IgD-negative memory B cell (primary cell): ENCODE measurements around the gene SMIM1. TPM values are rescaled to one million over a fixed set of nuclear protein-coding genes. Genes with fewer than 3 reads are reported as not detected.

Experiments
- H3K27ac Mint-ChIP-seq, 3 donors: one replicate each; pipeline ENCODE4 v1.8.0; 2020 to 2022; ENCODE audit warnings: mild to moderate bottlenecking in 3 of 3, mixed read lengths in 3 of 3, moderate library complexity in 1 of 3
- H3K27me3 Mint-ChIP-seq: one replicate; pipeline ENCODE4 v1.8.0; 2021; ENCODE audit warnings: mixed read lengths
- H3K36me3 Mint-ChIP-seq: one replicate; pipeline ENCODE4 v1.8.0; 2020; ENCODE audit warnings: mild to moderate bottlenecking, mixed read lengths
- H3K4me1 Mint-ChIP-seq, 3 donors: one replicate each; pipeline ENCODE4 v1.8.0; 2020 to 2022; ENCODE audit warnings: mixed read lengths in 3 of 3, mild to moderate bottlenecking in 1 of 3
- H3K4me3 Mint-ChIP-seq, 4 donors: one replicate each; pipeline ENCODE4 v1.8.0; 2020 to 2022; ENCODE audit warnings: mild to moderate bottlenecking in 4 of 4, mixed read lengths in 4 of 4, moderate library complexity in 3 of 4
- H3K9me3 Mint-ChIP-seq, 3 donors: one replicate each; pipeline ENCODE4 v1.8.0; 2020 to 2021; ENCODE audit warnings: mixed read lengths in 3 of 3, mild to moderate bottlenecking in 1 of 3
- polyA plus RNA-seq: library from polyadenylated mRNA; unstranded; fragments of 300-500 nt; fragmentation: Illumina TruSeq; gene quantifications from one replicate; pipeline ENCODE4 v1.2.3, GENCODE V29; 2021

The SMIM1 gene
- polyA plus RNA-seq, 1 donor from 2014 or later = not detected

DNA sequence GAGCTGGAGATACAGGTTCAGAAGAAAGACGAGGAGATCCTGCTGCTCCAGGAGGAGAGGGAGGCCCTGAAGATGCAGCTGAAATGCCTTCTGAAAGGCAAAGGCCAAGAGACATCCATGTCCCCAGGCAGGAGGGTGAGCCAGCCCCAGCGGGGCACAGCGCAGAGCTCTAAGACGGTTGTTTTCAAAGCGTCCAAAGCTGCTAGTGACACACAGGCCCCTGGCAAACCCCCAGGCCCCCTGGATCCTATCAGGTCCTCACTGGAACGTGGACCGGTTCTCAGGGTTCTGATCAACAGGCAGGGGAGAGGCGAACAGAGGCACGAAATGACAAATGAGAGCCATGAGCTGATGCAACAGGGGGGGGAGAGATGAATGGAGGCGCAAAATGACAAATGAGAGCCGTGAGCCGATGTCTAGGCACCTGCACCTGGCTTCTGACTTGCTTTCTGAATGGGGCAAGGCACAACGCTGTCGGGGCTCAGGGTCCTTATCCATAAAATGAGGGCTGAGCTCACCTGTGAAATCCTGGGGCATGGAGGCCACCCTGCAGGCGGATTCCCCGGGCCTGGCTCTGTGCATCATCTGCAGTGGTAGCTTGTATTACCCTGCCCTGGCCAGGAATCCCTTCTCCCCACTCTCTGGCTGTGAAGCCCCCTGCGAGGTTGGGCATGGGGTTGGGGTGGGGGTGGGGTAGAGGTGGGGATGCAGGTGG is 11.1 kb upstream of the SMIM1 start:
- Mint-ChIP-seq H3K27ac (no peak overlapping the region), H3K4me1 (no peaks in the 10 kb centered on the region), H3K9me3 (peaks cover 0 to 7% (median 7%) of the 10 kb centered on the region in 3 donors), H3K36me3 (no peaks in the 10 kb centered on the region), H3K4me3 (no peak overlapping the region), H3K27me3 (peaks cover 22% of the 10 kb centered on the region)

DNA sequence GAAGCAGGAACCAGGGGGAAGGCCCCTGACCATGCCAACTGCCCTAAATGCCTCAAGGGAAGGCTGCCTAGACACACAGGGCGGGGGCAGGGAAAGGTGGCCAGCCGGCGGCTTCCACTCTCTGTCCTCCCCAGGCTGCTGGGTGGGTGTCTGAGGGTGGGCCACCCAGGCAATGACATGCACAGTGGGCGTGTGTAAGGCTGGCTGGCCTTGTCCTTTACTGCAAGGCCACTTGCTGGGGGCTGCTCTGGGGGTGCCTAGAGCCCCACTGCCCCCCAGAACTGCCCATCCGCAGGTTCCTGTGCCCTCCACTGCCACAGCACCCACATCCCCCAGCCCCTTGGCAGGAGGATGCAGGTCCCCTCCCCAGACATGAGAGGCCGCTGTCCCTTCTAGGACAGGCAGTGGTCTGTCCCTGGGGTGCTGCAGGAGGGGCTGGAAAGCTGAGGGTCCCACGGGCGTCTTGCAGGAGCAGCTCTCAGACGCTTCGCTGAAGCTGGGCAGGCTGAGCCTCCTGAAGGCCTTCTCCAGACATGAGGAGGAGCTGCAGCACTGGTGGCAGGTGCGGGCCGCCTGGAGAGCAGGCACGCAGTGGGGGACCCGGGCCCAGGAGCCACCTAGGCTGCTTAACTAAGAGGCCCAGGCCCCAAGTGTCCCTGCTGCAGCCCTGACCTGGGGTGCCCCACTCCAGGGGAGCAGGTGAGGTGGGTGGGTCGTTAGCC is 10.2 kb upstream of the SMIM1 start:
- Mint-ChIP-seq H3K36me3 (no peaks in the 10 kb centered on the region), H3K27me3 (peaks cover 21% of the 10 kb centered on the region), H3K4me3 (no peak overlapping the region), H3K27ac (no peak overlapping the region), H3K4me1 (no peaks in the 10 kb centered on the region), H3K9me3 (peaks cover 0 to 7% (median 7%) of the 10 kb centered on the region in 3 donors)

DNA sequence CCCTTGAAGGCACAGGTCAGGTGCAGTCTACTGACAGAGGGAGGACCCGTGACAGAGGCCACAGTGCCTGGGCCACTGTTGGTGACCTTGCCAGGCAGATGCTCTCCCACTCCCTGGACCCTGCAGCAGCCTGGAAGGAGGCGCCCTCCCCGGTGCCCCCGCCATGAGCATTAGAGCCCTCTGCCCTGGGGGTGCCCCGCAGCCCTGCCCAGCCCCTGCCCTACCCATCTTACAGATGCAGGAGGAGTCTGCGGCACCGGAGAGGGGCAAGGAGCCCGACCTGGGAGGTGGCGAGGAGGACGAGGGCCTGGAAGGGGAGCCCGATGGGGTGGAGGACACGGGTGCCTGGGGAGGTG is 9.7 kb upstream of the SMIM1 start:
- Mint-ChIP-seq H3K27me3 (peaks cover 24% of the 10 kb centered on the region), H3K9me3 (peaks cover 0 to 7% (median 7%) of the 10 kb centered on the region in 3 donors), H3K4me3 (no peak overlapping the region), H3K27ac (no peak overlapping the region), H3K36me3 (peaks cover 1% of the 10 kb centered on the region), H3K4me1 (no peaks in the 10 kb centered on the region)

DNA sequence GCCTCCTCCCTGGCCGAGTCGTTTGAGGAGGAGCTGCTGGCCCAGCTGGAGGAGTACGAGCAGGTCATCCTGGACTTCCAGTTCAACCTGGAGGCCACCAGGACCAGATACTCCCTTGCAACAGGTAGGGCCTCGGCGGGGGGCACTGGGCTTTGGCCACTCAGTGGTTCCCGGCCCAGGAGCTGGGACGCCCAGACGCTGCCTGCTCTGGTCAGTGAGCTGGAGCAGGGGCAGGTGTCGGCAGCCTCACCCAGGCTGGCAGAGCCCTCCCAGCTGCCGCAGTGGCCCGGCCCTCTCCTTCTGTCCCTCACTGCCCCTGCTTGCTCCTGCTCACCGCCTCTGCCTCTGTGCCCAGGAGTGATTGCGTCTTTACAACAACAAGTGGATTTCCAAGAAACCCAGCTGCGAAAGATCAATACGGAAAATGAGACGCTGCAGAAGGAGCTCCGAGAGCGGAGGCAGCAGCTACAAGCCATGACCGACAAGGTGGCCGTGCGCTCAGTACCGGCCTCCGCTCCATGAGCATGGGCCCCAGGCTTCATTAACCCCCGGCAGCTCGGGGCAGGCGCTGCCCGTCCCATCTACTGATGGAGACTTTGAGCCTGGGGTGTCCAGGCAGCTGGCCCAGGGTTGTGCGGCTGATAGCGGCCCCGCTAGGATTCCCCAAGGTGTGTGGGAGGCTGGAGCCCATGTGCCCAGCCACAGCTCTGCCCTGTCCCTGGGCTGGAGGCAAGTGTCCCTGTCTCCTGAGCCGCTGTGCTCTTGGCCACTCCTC is 9.0 kb upstream of the SMIM1 start:
- Mint-ChIP-seq H3K27ac (no peak overlapping the region), H3K4me3 (no peak overlapping the region), H3K4me1 (no peaks in the 10 kb centered on the region), H3K36me3 (peaks cover 1% of the 10 kb centered on the region), H3K27me3 (peaks cover 23% of the 10 kb centered on the region), H3K9me3 (peaks cover 0 to 7% (median 7%) of the 10 kb centered on the region in 3 donors)

DNA sequence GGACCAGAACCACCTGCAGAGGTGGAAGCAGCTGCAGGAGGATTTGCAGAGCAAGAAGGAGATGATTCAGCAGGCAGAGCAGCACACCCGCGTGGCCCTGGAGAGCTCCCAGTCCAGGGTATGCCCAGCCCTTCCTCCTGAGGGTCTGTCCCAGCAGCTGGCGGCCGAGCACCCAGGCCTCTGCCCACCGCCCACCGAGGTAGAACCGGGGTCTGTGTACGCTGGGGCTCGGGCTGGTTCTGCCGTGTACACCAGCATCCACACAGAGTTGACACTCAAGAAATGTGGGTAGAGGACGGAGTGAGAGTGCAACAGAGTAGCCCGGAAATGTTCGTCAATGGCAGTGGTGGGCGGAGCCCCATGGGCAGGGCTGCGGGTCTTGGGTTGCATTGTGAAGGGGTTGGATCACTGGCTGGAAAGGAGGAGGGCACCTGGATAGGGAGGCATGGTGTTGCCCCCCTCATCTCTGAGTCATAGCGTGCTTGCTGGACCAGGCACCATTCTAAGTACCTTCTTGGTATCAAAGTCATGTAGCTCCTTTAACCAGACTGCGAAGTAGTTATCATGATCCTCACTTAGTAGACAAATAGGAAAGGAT is 5.1 kb upstream of the SMIM1 start:
- H3K36me3 Mint-ChIP-seq = peaks cover 1% of the 10 kb centered on the region
- no peak overlapping the region for H3K27ac Mint-ChIP-seq
- H3K4me3 Mint-ChIP-seq = no peak overlapping the region
- no peaks in the 10 kb centered on the region for H3K9me3 Mint-ChIP-seq
- H3K27me3 Mint-ChIP-seq = peaks cover 12% of the 10 kb centered on the region
- peaks cover 0 to 3% (median 1%) of the 10 kb centered on the region in 3 donors for H3K4me1 Mint-ChIP-seq

DNA sequence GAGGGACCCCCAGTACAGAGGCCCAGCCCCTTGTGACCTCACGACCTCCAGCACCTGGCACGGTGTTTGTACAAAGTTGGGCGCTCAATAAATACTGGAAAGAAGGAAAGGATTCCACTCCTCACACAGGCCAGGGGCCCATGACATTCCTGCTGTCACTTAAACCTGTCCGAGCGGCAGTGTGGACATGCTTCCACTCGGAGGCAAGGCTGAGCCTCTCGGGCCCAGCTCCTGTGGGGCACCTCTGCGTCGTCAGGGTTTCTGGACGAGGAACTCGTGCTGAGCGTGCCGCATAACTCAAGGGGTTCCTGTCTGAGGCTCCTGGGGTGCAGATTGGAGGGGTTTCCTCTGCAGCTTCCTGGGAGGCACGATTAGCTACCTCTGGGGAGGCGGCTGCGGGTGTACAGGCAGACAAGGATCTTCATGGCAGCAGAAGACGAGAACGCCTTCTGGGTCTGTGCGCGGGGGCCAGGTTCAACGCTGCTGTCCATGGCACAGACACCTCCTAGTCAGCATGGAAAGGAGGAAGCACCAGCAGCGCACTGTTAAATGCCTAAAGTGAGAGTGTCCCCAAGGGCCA is 3.6 kb upstream of the SMIM1 start:
- Mint-ChIP-seq H3K36me3 (peaks cover 1% of the 10 kb centered on the region), H3K27ac (no peak overlapping the region), H3K27me3 (peaks cover 11% of the 10 kb centered on the region), H3K9me3 (no peaks in the 10 kb centered on the region), H3K4me1 (peaks cover 0 to 3% (median 1%) of the 10 kb centered on the region in 3 donors), H3K4me3 (no peak overlapping the region)

DNA sequence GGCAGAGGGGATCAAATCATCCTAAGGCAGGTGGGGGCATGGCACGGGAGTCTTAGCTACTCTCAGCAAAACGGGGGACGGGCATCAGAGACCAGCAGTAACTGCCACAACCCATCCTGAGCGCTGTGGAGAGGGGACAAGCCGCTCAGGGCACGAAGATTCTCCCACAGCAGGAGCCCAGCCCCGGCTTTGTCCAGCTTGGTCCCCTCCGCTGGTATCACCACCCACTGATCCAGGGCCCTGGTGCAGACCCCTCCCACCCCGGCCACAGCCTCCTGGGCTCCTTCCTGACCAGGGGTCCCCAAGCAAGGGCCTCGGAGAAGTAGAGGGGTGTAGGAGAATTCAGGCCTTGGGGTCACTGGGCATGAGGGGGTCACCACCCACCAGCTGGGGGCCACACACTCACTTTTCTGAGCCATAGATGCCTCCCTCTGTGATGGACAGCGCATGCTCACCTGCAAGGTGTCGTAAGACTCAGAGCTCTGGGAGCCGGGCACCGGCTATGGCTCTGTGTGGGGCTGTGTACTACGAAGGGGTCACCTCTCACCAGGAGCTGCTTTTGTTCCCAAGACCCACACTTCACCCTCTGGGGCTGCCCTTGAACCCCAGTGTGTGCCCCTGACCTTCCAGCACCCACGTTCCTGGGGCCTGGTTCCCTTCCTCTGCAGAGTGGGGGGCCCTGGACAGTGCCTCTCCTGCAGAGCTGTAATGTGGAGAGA is 2.3 kb upstream of the SMIM1 start:
- H3K4me3 Mint-ChIP-seq = peak overlapping the region in 1 of 4 donors; percentile 71
- H3K4me1 Mint-ChIP-seq = peaks cover 0 to 3% (median 1%) of the 10 kb centered on the region in 3 donors
- H3K36me3 Mint-ChIP-seq = peaks cover 1% of the 10 kb centered on the region
- H3K27ac Mint-ChIP-seq = no peak overlapping the region
- no peaks in the 10 kb centered on the region for H3K9me3 Mint-ChIP-seq
- peaks cover 11% of the 10 kb centered on the region for H3K27me3 Mint-ChIP-seq

DNA sequence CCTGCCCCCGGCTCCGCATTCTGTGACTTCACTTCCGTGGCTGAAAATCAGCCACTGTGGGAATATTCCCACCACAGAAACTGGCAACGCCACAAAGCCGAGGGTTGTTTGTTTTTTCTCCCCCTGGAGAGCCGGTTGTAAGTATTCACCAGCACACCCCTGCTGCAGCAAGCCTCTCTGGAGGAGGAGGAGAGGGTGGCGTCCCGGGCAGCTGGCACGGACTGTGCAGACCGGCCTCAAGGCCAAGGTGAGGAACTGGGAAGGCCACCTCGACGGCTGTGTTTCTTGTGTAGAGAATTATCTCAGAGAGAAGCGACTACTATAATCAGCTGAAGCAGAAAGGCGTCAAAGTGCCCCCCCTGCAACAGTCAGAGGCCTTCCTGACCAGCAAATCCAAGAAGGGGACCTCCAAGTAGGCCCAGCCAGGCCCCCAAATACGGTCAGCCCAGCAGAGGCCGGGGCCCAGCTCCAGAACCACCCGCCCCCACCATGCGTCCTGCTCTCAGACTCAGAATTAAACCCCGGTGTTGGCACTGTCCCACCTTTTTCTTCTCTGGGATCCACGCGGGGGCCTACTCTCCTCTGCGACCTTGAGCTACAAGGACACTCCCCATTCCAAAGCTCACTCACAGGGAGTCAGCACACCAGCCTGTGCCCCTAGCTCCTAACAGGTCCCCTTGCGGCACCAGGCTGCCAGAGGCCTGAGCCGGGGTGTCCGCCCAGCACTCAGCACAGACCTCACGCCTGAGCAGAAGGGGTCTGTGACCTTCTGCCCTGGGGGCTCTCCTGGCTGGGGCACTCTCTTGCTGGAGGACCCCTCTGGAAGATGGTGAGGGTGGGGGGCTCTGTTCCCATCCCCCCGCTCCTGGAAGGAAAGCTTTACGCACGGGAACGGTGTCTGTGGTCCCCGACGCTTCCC is 1.2 kb upstream of the SMIM1 start:
- H3K4me3 Mint-ChIP-seq = peak overlapping the region; percentile 71 to 90 (median 80)
- H3K27ac Mint-ChIP-seq = no peak overlapping the region
- H3K27me3 Mint-ChIP-seq = peaks cover 6% of the 10 kb centered on the region
- peaks cover 1% of the 10 kb centered on the region for H3K36me3 Mint-ChIP-seq
- H3K9me3 Mint-ChIP-seq = no peaks in the 10 kb centered on the region
- H3K4me1 Mint-ChIP-seq = peaks cover 5% of the 10 kb centered on the region in 3 donors

DNA sequence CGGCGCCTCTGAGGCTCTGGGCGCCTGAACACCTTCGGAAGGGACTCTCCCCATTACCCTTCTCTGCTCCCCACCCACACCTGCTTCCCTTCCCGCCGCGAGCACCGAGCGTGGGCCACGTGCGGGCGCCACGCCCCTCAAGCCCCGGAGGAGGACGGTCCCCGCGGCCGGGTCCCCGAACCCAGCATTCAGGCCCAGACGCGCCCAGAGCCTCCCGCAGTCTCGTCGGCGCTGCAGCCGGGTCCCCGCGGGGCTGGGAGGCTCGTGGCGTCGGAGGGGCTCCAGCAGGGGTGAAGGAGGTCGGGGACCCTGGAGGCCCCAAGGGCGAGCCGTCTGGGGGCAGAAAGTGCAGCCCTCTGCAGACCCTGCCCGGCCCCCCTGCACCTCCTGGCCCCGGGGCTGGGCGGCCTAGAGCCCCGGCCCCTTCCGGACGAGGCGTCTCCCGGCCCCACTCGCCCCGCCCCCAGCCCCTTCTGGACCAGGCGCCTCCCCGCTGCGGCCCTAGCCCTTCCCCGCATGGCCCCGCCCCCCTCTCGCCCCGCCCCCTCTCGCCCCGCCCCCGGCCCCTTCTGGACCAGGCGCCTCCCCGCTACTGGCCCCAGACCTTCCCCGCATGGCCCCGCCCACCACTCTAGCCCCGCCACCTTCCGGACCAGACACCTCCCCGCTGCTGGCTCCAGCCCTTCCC is 378 bp upstream of the SMIM1 start:
- no peak overlapping the region for H3K27ac Mint-ChIP-seq

DNA sequence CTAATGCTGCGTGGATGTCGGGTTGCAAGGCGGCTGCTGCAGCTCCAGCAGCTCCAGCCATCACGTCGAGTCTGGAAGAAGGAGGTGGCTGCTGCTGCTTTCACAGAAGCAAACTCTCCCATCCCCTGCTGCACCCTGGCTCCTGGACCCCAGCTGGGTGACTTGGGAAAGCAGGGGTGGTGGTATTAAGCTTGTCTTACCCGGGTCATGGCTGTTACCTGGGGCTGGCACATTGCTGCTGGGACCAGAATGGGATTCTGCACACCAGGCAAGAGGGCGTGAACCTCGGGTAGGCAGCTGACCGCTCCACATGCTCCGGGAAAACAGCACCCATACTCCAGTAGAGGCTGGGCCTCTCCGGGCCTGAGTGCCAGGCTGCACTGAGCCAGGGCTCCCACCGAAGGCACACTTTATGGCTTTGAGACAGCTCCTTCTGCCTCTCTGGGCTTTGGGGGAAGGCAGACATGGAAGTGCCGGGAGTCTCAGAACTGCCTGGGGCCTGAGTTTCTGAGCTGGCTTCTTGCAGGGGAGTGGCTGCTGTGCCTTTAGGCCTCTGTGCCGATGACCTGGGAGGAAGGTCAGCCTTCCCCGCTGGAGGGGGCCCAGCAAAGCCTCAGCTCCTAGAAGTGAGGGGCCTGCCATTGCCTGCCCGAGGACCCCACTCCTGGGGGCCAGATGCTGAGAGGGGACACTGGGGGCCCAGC is 1.2 kb downstream of the SMIM1 start:
- Mint-ChIP-seq H3K36me3 (no peaks in the 10 kb centered on the region), H3K4me1 (peaks cover 5% of the 10 kb centered on the region in 3 donors), H3K4me3 (peak overlapping the region; percentile 52 to 84 (median 75)), H3K9me3 (no peaks in the 10 kb centered on the region), H3K27me3 (peaks cover 2% of the 10 kb centered on the region), H3K27ac (no peak overlapping the region)

More for the DNA sequence above, 378 bp upstream of the SMIM1 start:
- H3K9me3 Mint-ChIP-seq = no peaks in the 10 kb centered on the region
- peak overlapping the region in 3 of 4 donors; percentile 74 to 90 (median 83) for H3K4me3 Mint-ChIP-seq
- peaks cover 4% of the 10 kb centered on the region for H3K27me3 Mint-ChIP-seq
- H3K4me1 Mint-ChIP-seq = peaks cover 5% of the 10 kb centered on the region in 3 donors
- H3K36me3 Mint-ChIP-seq = peaks cover 1% of the 10 kb centered on the region

DNA sequence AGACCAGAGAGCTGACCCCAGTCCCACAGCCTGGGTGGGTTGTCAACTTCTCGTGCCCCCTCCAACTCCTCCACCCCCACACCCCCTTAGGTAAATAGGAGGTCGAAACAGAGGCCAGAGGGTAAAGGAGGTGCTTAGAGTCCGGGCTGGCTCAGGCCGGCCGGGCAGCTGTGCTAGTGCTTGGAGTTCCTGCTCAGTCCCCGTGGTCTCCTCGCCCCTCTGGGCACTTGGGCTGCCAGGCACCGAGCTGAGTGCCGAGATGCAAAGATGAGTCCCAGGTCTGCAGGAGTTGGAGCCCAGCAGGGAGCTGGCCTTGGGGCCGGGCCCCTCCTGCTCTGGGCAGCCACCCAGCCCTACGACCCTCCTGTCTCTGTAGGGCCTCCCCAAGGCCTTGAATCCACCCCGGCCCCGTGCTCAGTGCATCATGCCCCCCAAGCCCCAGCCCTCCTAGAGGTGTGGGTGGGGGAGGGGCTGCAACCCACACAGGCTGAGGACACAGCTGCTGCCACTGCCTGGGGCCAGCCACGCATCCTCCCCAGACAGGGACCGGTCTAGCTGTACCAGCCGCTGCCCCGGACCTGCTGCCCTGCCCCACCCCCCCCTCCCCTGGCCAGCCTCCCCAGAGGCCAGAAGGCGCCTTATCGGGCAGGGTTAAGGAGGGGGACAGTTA is 1.9 kb downstream of the SMIM1 start:
- H3K27me3 Mint-ChIP-seq = no peaks in the 10 kb centered on the region
- H3K9me3 Mint-ChIP-seq = no peaks in the 10 kb centered on the region
- H3K27ac Mint-ChIP-seq = no peak overlapping the region
- H3K36me3 Mint-ChIP-seq = no peaks in the 10 kb centered on the region
- peaks cover 5% of the 10 kb centered on the region in 3 donors for H3K4me1 Mint-ChIP-seq
- peak overlapping the region in 2 of 4 donors; percentile 52 to 65 for H3K4me3 Mint-ChIP-seq

DNA sequence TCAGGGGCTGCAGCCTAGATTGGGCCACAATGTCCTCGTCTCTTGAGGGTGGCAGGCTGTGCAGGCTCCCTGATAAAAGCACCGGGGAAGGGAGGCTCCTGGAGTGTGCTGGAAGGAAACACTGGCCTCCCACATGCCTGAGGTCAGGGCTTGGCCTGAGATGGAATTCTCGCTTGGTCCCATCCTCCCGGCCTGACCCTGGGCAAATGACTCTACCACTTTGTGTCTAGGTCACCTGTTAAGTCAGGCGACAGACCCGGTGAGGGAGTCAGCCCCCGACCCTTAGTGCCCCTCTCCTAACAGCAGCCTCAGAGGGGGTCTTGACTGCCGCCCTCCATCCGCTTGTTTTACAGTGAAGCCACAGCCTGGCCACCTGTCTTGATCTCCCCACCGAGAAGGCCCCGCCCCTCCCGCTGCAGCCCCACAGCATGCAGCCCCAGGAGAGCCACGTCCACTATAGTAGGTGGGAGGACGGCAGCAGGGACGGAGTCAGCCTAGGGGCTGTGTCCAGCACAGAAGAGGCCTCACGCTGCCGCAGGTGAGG is 2.5 kb downstream of the SMIM1 start:
- no peaks in the 10 kb centered on the region for H3K9me3 Mint-ChIP-seq
- peak overlapping the region in 1 of 3 donors; percentile 73 for H3K27ac Mint-ChIP-seq
- no peaks in the 10 kb centered on the region for H3K36me3 Mint-ChIP-seq
- peaks cover 5% of the 10 kb centered on the region in 3 donors for H3K4me1 Mint-ChIP-seq
- H3K27me3 Mint-ChIP-seq = no peaks in the 10 kb centered on the region
- H3K4me3 Mint-ChIP-seq = peak overlapping the region in 3 of 4 donors; percentile 35 to 80 (median 74)
